Hepatocyte (in vitro differentiated cells): ENCODE results near the gene CEACAM16. TPM values are rescaled to one million over a fixed set of nuclear protein-coding genes. Genes with fewer than 3 reads are reported as not detected.

Source experiments
- DNase-seq: peaks from one replicate; pipeline ENCODE4 v3.0.0-alpha.2; 2016; ENCODE audit warnings: low spot score
- H2AFZ ChIP-seq: fragments of 200-600 bp; sonication (generic); 2 replicates; pipeline ENCODE4 v1.6.0; 2016; ENCODE audit warnings: antibody characterized with exemption, mild to moderate bottlenecking
- H3K27ac ChIP-seq: fragments of 200-600 bp; sonication (generic); 2 replicates; pipeline ENCODE4 v1.5.1; 2016; ENCODE audit warnings: mild to moderate bottlenecking
- H3K27me3 ChIP-seq: fragments of 200-600 bp; sonication (generic); 2 replicates; pipeline ENCODE4 v1.6.1; 2016
- H3K36me3 ChIP-seq: fragments of 200-600 bp; sonication (generic); replicated peaks from 2 replicates; pipeline ENCODE4 v1.5.1; 2016; ENCODE audit warnings: low read depth; ENCODE audit not compliant: insufficient read depth
- H3K4me1 ChIP-seq: fragments of 200-600 bp; sonication (generic); 2 replicates; pipeline ENCODE4 v1.5.1; 2016; ENCODE audit warnings: mild to moderate bottlenecking, moderate library complexity; ENCODE audit not compliant: insufficient read depth
- H3K4me2 ChIP-seq: fragments of 200-600 bp; sonication (generic); 2 replicates; pipeline ENCODE4 v1.6.0; 2016
- H3K4me3 ChIP-seq: fragments of 200-600 bp; sonication (generic); 2 replicates; pipeline ENCODE4 v1.5.1; 2016; ENCODE audit warnings: mild to moderate bottlenecking
- H3K79me2 ChIP-seq: fragments of 200-600 bp; sonication (generic); 2 replicates; pipeline ENCODE4 v1.6.0; 2017; ENCODE audit warnings: mild to moderate bottlenecking
- H3K9me2 ChIP-seq: fragments of 200-600 bp; sonication (generic); replicated peaks from 2 replicates; pipeline ENCODE4 v1.6.0; 2017; ENCODE audit warnings: mild to moderate bottlenecking; ENCODE audit not compliant: insufficient read depth
- H3K9me3 ChIP-seq: fragments of 200-600 bp; sonication (generic); 2 replicates; pipeline ENCODE4 v1.5.1; 2016; ENCODE audit warnings: low read depth, mild to moderate bottlenecking
- H4K20me1 ChIP-seq: fragments of 200-600 bp; sonication (generic); 2 replicates; pipeline ENCODE4 v1.6.0; 2016; ENCODE audit warnings: mild to moderate bottlenecking; ENCODE audit not compliant: insufficient read depth, poor library complexity, severe bottlenecking
- CTCF ChIP-seq: fragments of 200-600 bp; sonication (generic); IDR thresholded peaks from 2 replicates; pipeline ENCODE4 v1.5.1; 2016; ENCODE audit warnings: antibody characterized with exemption, mild to moderate bottlenecking; ENCODE audit not compliant: poor library complexity
- EZH2 ChIP-seq: fragments of 200-600 bp; sonication (generic); IDR thresholded peaks from 2 replicates; pipeline ENCODE4 v1.6.1; 2016; ENCODE audit warnings: antibody characterized with exemption, mild to moderate bottlenecking, borderline replicate concordance
- EZH2phosphoT487 ChIP-seq: fragments of 200-600 bp; sonication (generic); IDR thresholded peaks from one replicate; pipeline ENCODE4 v1.6.1; 2018; ENCODE audit warnings: antibody characterized with exemption, mild to moderate bottlenecking, low read depth, moderate library complexity; ENCODE audit not compliant: unreplicated experiment, severe bottlenecking
- WGBS: methylation state at CpG from one replicate; pipeline ENCODE4 v1.1.6; 2016; ENCODE audit warnings: low lambda C conversion rate; ENCODE audit errors: missing lambda C conversion rate; 5-methylcytosine and 5-hydroxymethylcytosine counted together
- polyA plus RNA-seq: library from polyadenylated mRNA; unstranded; fragments of >200 nt; fragmentation: Nextera tagmentation; extraction: Ambion mirVana; gene quantifications from 2 replicates; pipeline ENCODE4 v1.2.1, GENCODE V29; 2016
- total RNA-seq: library from RNA; depleted of rRNA; stranded (reverse); fragments of >200 nt; gene quantifications from 2 replicates; pipeline ENCODE4 v1.2.3, GENCODE V29; 2014

Gene CEACAM16
- total and polyA plus RNA-seq, 2 experiments from 2014 or later, result 0.73 TPM; not detected in 1

GRCh38 chr19:44756089-44756562 lies 57.2 kb downstream of the CEACAM16 start:
- Histone ChIP-seq H3K9me3 (no peaks in the 10 kb centered on the region), H3K27ac (no peak overlapping the region)
- 86% methylated on average over 7 of the region's 7 CpGs for WGBS

GRCh38 chr19:44757057-44757734 lies 58.2 kb downstream of the CEACAM16 start:
- Histone ChIP-seq H3K4me3 (no peak overlapping the region), H3K4me2 (peak overlapping the region; percentile 75), H3K9me2 (no peaks in the 10 kb centered on the region), H3K27ac (no peak overlapping the region), H3K79me2 (peaks cover 13% of the 10 kb centered on the region), H2AFZ (no peak overlapping the region), H3K4me1 (peaks cover 41% of the 10 kb centered on the region), H3K36me3 (no peaks in the 10 kb centered on the region), H3K9me3 (no peaks in the 10 kb centered on the region), H3K27me3 (no peaks in the 10 kb centered on the region), H4K20me1 (no peaks in the 10 kb centered on the region)
- TF ChIP-seq EZH2, result no peak
- WGBS, result 40% methylated on average over 44 of the region's 53 CpGs
- DNase-seq, result no peak

More at GRCh38 chr19:44756089-44756562, 57.2 kb downstream of the CEACAM16 start:
- H2AFZ ChIP-seq, result no peak overlapping the region
- H3K4me3 ChIP-seq, result no peak overlapping the region
- no peaks in the 10 kb centered on the region for H3K27me3 ChIP-seq
- TF ChIP-seq EZH2phosphoT487 (no peak), CTCF (no peak), EZH2 (no peak)
- H3K79me2 ChIP-seq, result peaks cover 19% of the 10 kb centered on the region
- no peaks in the 10 kb centered on the region for H4K20me1 ChIP-seq
- no peaks in the 10 kb centered on the region for H3K9me2 ChIP-seq
- no peak for DNase-seq
- no peak overlapping the region for H3K4me2 ChIP-seq
- H3K4me1 ChIP-seq, result peaks cover 41% of the 10 kb centered on the region
- no peaks in the 10 kb centered on the region for H3K36me3 ChIP-seq

- peaks cover 13% of the 10 kb centered on the region for H3K79me2 ChIP-seq
- H2AFZ ChIP-seq, result no peak overlapping the region
- no peak overlapping the region for H3K4me3 ChIP-seq
- DNase-seq, result peak; percentile 67
- H3K9me2 ChIP-seq, result no peaks in the 10 kb centered on the region
- no peaks in the 10 kb centered on the region for H3K9me3 ChIP-seq
- H3K4me2 ChIP-seq, result peak overlapping the region; percentile 75
- TF ChIP-seq EZH2 (no peak), EZH2phosphoT487 (no peak), CTCF (no peak)
- H3K36me3 ChIP-seq, result no peaks in the 10 kb centered on the region
- WGBS, result 17% methylated on average over 57 of the region's 68 CpGs
- H4K20me1 ChIP-seq, result no peaks in the 10 kb centered on the region
- H3K27ac ChIP-seq, result peak overlapping the region; percentile 34
- peaks cover 35% of the 10 kb centered on the region for H3K4me1 ChIP-seq
- no peaks in the 10 kb centered on the region for H3K27me3 ChIP-seq
These were observed 59.0 kb downstream of the CEACAM16 start for GRCh38 chr19:44757735-44758505.

GRCh38 chr19:44758596-44758995 lies 59.6 kb downstream of the CEACAM16 start:
- peak; percentile 61 for DNase-seq
- H2AFZ ChIP-seq, result no peak overlapping the region
- TF ChIP-seq CTCF, result no peak
- no peak for TF ChIP-seq EZH2phosphoT487
- no peak for TF ChIP-seq EZH2
- H3K9me3 ChIP-seq, result no peaks in the 10 kb centered on the region
- H3K4me2 ChIP-seq, result peak overlapping the region; percentile 75
- no peaks in the 10 kb centered on the region for H3K9me2 ChIP-seq
- H3K27ac ChIP-seq, result peak overlapping the region; percentile 34
- peaks cover 13% of the 10 kb centered on the region for H3K79me2 ChIP-seq
- H3K4me3 ChIP-seq, result no peak overlapping the region
- H4K20me1 ChIP-seq, result no peaks in the 10 kb centered on the region
- no peaks in the 10 kb centered on the region for H3K27me3 ChIP-seq
- WGBS, result 68% methylated on average over 9 of the region's 9 CpGs
- H3K36me3 ChIP-seq, result no peaks in the 10 kb centered on the region
- peaks cover 31% of the 10 kb centered on the region for H3K4me1 ChIP-seq
